ENCODE data around the gene CIZ1.

DNA sequence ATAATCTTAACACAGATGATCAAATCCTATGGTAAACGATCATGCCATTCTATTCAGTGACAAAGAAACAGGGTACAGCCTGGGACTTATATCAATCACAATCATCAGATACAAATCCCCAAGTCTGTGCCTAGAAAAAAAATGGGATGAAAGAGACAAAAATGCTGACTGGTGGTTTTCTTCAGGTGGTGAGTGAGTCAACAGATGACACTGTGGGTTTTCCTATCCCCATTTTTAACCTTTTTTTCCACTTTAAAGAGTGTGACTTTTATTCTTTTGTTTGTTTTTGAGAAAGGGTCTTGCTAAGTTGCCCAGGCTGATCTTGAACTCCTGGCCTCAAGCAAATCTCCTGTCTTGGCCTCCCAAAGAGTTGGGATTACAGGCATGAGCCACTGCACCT is 3.2 kb downstream of the CIZ1 start:
- no peak for TF ChIP-seq POLR2AphosphoS5 (IDR thresholded peaks at IDR 0.05; ENCODE audit: low read depth, low read length)
- TF ChIP-seq, protein P1, sequence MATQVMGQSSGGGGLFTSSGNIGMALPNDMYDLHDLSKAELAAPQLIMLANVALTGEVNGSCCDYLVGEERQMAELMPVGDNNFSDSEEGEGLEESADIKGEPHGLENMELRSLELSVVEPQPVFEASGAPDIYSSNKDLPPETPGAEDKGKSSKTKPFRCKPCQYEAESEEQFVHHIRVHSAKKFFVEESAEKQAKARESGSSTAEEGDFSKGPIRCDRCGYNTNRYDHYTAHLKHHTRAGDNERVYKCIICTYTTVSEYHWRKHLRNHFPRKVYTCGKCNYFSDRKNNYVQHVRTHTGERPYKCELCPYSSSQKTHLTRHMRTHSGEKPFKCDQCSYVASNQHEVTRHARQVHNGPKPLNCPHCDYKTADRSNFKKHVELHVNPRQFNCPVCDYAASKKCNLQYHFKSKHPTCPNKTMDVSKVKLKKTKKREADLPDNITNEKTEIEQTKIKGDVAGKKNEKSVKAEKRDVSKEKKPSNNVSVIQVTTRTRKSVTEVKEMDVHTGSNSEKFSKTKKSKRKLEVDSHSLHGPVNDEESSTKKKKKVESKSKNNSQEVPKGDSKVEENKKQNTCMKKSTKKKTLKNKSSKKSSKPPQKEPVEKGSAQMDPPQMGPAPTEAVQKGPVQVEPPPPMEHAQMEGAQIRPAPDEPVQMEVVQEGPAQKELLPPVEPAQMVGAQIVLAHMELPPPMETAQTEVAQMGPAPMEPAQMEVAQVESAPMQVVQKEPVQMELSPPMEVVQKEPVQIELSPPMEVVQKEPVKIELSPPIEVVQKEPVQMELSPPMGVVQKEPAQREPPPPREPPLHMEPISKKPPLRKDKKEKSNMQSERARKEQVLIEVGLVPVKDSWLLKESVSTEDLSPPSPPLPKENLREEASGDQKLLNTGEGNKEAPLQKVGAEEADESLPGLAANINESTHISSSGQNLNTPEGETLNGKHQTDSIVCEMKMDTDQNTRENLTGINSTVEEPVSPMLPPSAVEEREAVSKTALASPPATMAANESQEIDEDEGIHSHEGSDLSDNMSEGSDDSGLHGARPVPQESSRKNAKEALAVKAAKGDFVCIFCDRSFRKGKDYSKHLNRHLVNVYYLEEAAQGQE (IDR thresholded peaks at IDR 0.05; ENCODE audit: insufficient read depth in 1 of 2, low read depth in 2 of 2, low read length in 2 of 2), result no peak
- no peak for TF ChIP-seq TAF1 (IDR thresholded peaks at IDR 0.05; ENCODE audit: borderline replicate concordance, insufficient read depth, low read length)
- no peak for TF ChIP-seq SIN3A (IDR thresholded peaks at IDR 0.05; ENCODE audit: borderline replicate concordance, insufficient read depth, low read length)
- TF ChIP-seq FOXP2 (optimal IDR thresholded peaks at IDR 0.05; ENCODE audit: borderline replicate concordance, extremely low read depth, extremely low read length, insufficient read depth), result no peak

Measured in PFSK-1 (cell line).